Gastrocnemius medialis (tissue), 4 donors: ENCODE data around the gene PXDN.

Experiments
- CTCF ChIP-seq, 5 experiments: fragments of 450-650 bp in 3 of 5; fragments of 200-600 bp in 2 of 5; sonication (generic) in 2 of 5; IDR thresholded peaks in 4 of 5; conservative IDR thresholded peaks in 1 of 5; 1 replicate in 4 of 5; 2 replicates in 1 of 5; pipeline ENCODE4 v1.5.1; 2016 to 2019; ENCODE audit warnings: antibody characterized with exemption in 5 of 5, mild to moderate bottlenecking in 3 of 5, moderate library complexity in 3 of 5
- POLR2A ChIP-seq, 2 donors: fragments of 450-650 bp; IDR thresholded peaks; one replicate each; pipeline ENCODE4 v1.6.1; 2017; ENCODE audit warnings: antibody characterized with exemption in 2 of 2, mild to moderate bottlenecking in 2 of 2, moderate library complexity in 2 of 2

DNA sequence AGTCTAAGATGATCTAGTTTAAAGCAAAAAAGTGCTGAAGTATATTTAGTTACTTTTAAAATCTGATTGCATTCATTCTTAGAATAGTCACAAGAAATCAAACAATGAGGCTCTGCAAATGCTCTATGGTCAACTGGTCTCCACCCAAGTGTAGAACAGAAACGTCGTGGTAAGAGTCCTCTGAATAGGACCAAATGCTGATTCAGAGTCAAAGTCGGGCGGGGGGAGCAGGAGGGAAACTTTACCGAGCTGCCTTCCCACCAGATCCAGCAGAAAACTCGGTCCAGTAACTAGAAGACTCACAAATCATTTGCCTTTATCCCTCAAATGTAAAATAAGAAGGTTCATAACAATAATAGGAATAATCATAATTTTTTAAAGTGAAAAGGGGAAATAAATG lies 46.2 kb upstream of the PXDN start:
- TF ChIP-seq POLR2A (IDR thresholded peaks at IDR 0.05) = no peak
- TF ChIP-seq CTCF (IDR thresholded peaks at IDR 0.05 in 4 of 5, conservative IDR thresholded peaks at IDR 0.05 in 1 of 5) = no peak
